OCI-LY7 (cell line): Measurements from ENCODE around the gene NDST4. TPM values are rescaled to one million over a fixed set of nuclear protein-coding genes. Genes with fewer than 3 reads are reported as not detected.

ENCODE experiments used
- BruUV-seq: library from RNA; stranded (reverse); fragments of 400-500 nt; replicated peaks from 2 replicates; lab custom pipeline; 2021; lab: Mats Ljungman, UMichigan
- CTCF ChIA-PET: fragments of 300-600 bp; sonication (Branson Sonifier 250); formaldehyde crosslinking; loops from one replicate; lab custom pipeline; 2022; ENCODE audit warnings: antibody characterized with exemption; ENCODE audit not compliant: unreplicated experiment; lab: Charles Lee
- POLR2A ChIA-PET: fragments of 300-600 bp; sonication (Branson Sonifier 250); formaldehyde crosslinking; loops from one replicate; lab custom pipeline; 2022; ENCODE audit warnings: antibody characterized with exemption; lab: Charles Lee
- DNase-seq: peaks from one replicate; pipeline ENCODE4 v3.0.0-alpha.2; 2015; ENCODE audit warnings: low spot score
- H2AFZ ChIP-seq: fragments of 200-600 bp; sonication (generic), shearing (Covaris generic); 2 replicates; pipeline ENCODE4 v1.6.1; 2014; ENCODE audit warnings: mild to moderate bottlenecking, antibody characterized with exemption, low read length, moderate library complexity
- H3K27ac ChIP-seq: fragments of 200-600 bp; sonication (generic); 2 replicates; pipeline ENCODE4 v1.5.1; 2014; ENCODE audit warnings: mixed run types, low read depth, mild to moderate bottlenecking, moderate library complexity, low read length, inconsistent platforms; ENCODE audit not compliant: poor library complexity, severe bottlenecking
- H3K36me3 ChIP-seq: fragments of 200-600 bp; sonication (generic); 2 replicates; pipeline ENCODE4 v1.6.1; 2014; ENCODE audit warnings: mild to moderate bottlenecking, antibody characterized with exemption, low read length, moderate library complexity, mixed read lengths; ENCODE audit not compliant: insufficient read depth
- H3K4me1 ChIP-seq: fragments of 200-600 bp; sonication (generic); 2 replicates; pipeline ENCODE4 v1.5.1; 2014; ENCODE audit warnings: mild to moderate bottlenecking, low read length; ENCODE audit not compliant: insufficient read depth, poor library complexity, severe bottlenecking
- H3K4me2 ChIP-seq: fragments of 200-600 bp; sonication (generic); 2 replicates; pipeline ENCODE4 v1.6.1; 2014; ENCODE audit warnings: mild to moderate bottlenecking, low read length
- H3K4me3 ChIP-seq: fragments of 200-600 bp; sonication (generic); 2 replicates; pipeline ENCODE4 v1.5.1; 2014; ENCODE audit warnings: mild to moderate bottlenecking, low read depth, low read length; ENCODE audit not compliant: poor library complexity, severe bottlenecking
- H3K79me2 ChIP-seq: fragments of 200-600 bp; sonication (generic); 2 replicates; pipeline ENCODE4 v1.6.1; 2016; ENCODE audit warnings: low read depth, mild to moderate bottlenecking, low read length, moderate library complexity, mixed read lengths; ENCODE audit not compliant: insufficient read depth
- H3K9me2 ChIP-seq: fragments of 200-600 bp; sonication (generic); 2 replicates; pipeline ENCODE4 v1.6.1; 2016; ENCODE audit warnings: mild to moderate bottlenecking, low read length, mixed read lengths; ENCODE audit not compliant: insufficient read depth
- H3K9me3 ChIP-seq: fragments of 200-600 bp; sonication (generic); 2 replicates; pipeline ENCODE4 v1.6.1; 2014; ENCODE audit warnings: mild to moderate bottlenecking, mixed run types, low read length, mixed read lengths
- H4K20me1 ChIP-seq: fragments of 200-600 bp; sonication (generic); 2 replicates; pipeline ENCODE4 v1.6.1; 2014; ENCODE audit warnings: mild to moderate bottlenecking, antibody characterized with exemption, low read length, moderate library complexity, mixed read lengths; ENCODE audit not compliant: insufficient read depth
- EZH2phosphoT487 ChIP-seq: fragments of 200-600 bp; sonication (generic); IDR thresholded peaks from 2 replicates; pipeline ENCODE4 v1.6.1; 2018; ENCODE audit warnings: low read depth, borderline replicate concordance, mild to moderate bottlenecking, mixed run types, antibody characterized with exemption, low read length, moderate library complexity, mixed read lengths
- intact Hi-C: fragments of 100-400 bp; cut with micrococcal nuclease; formaldehyde crosslinking; loops from one replicate; pipeline ENCODE4 v1.10.0; 2022; ENCODE audit not compliant: unreplicated experiment
- total RNA-seq, 2 experiments: library from RNA; depleted of rRNA in 1 of 2; stranded (reverse); fragments of >200 nt in 1 of 2; shearing (Covaris generic) in 1 of 2; gene quantifications; 2 replicates each; pipeline ENCODE4 v1.2.3, GENCODE V29; 2014 to 2022
- TF ChIP-seq, protein P1 (sequence below): fragments of 200-600 bp; sonication (generic); conservative IDR thresholded peaks from 2 replicates; pipeline ENCODE4 v1.5.1; 2014; ENCODE audit warnings: mild to moderate bottlenecking, antibody characterized with exemption, low read length, moderate library complexity, mixed read lengths

Gene NDST4
- total RNA-seq, 2 experiments from 2014 or later: not detected

DNA sequence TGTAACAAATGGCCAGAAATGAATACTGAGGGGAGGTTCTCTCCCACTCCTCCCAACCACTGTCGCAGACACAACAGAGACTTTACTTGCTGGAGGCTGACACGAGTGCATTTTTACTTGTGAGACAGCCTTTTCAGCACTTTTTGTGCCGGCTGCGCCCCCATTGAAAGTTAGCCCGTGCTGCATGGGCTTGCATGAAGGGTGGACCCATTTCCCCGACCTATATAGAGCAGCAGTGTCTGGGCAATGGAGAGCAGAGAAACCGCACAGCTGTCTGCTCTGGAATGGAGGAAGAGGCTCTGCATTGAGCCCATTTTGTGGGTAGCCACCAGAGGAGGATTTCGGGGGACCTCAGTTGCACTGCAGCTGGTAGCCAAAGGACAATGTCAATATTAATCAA is 306.1 kb downstream of the NDST4 start:
- Histone ChIP-seq H3K4me1 (no peaks in the 10 kb centered on the region), H2AFZ (no peak overlapping the region), H3K79me2 (no peaks in the 10 kb centered on the region), H4K20me1 (no peaks in the 10 kb centered on the region), H3K9me3 (no peaks in the 10 kb centered on the region), H3K27ac (no peak overlapping the region), H3K4me2 (no peak overlapping the region), H3K36me3 (no peaks in the 10 kb centered on the region), H3K9me2 (no peaks in the 10 kb centered on the region), H3K4me3 (no peak overlapping the region)
- BruUV-seq: no TSS peak
- DNase-seq: no peak
- no peak for TF ChIP-seq EZH2phosphoT487
- TF ChIP-seq, protein P1, sequence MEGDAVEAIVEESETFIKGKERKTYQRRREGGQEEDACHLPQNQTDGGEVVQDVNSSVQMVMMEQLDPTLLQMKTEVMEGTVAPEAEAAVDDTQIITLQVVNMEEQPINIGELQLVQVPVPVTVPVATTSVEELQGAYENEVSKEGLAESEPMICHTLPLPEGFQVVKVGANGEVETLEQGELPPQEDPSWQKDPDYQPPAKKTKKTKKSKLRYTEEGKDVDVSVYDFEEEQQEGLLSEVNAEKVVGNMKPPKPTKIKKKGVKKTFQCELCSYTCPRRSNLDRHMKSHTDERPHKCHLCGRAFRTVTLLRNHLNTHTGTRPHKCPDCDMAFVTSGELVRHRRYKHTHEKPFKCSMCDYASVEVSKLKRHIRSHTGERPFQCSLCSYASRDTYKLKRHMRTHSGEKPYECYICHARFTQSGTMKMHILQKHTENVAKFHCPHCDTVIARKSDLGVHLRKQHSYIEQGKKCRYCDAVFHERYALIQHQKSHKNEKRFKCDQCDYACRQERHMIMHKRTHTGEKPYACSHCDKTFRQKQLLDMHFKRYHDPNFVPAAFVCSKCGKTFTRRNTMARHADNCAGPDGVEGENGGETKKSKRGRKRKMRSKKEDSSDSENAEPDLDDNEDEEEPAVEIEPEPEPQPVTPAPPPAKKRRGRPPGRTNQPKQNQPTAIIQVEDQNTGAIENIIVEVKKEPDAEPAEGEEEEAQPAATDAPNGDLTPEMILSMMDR: no peak
- ChIA-PET POLR2A (no interaction called here), CTCF (no interaction called here)
- intact Hi-C loops: loop anchor here (5.0 kb wide), 1 partner anchor 420 kb away; no protein-coding TSS in a partner anchor

- Histone ChIP-seq H2AFZ (no peak overlapping the region), H4K20me1 (no peaks in the 10 kb centered on the region), H3K79me2 (no peaks in the 10 kb centered on the region), H3K9me2 (no peaks in the 10 kb centered on the region), H3K4me1 (no peaks in the 10 kb centered on the region), H3K4me3 (no peak overlapping the region), H3K4me2 (no peak overlapping the region), H3K27ac (no peak overlapping the region), H3K36me3 (no peaks in the 10 kb centered on the region), H3K9me3 (no peaks in the 10 kb centered on the region)
- intact Hi-C loops: no loop called here
- no peak for DNase-seq
- POLR2A ChIA-PET: interaction anchor here (0.7 kb wide), 2 partner anchors 909 to 1500 kb away, joined by 3 read pairs; no protein-coding TSS in a partner anchor
- no TSS peak for BruUV-seq
- CTCF ChIA-PET: no interaction called here
- no peak for TF ChIP-seq EZH2phosphoT487
- TF ChIP-seq, protein P1: no peak
These were observed 321.4 kb downstream of the NDST4 start for GRCh38 chr4:114791976-114792375.

DNA sequence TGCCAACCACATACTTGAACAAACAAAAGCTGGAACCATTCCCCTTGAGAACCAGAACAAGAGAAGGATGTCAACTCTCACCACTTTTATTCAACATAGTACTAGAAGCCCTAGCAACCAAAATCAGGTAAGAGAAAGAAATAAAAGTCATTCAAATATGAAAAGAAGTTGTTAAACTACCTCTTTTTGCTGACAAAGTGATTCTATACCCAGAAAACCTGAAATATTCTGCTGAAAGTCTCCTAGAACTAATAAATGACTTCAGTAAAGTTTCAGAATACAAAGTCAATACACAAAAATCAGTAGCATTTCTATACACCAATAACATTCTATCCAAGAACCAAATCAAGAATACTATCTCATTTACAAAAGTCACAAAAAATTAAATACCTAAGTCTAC is 327.9 kb downstream of the NDST4 start:
- intact Hi-C loops: no loop called here
- no TSS peak for BruUV-seq

More for the DNA sequence above, 327.9 kb downstream of the NDST4 start:
- H3K27ac ChIP-seq: no peak overlapping the region
- POLR2A ChIA-PET: no interaction called here
- H3K4me2 ChIP-seq: no peak overlapping the region
- TF ChIP-seq EZH2phosphoT487: no peak
- TF ChIP-seq, protein P1: no peak
- H2AFZ ChIP-seq: no peak overlapping the region
- H3K4me3 ChIP-seq: no peak overlapping the region
- CTCF ChIA-PET: no interaction called here
- no peaks in the 10 kb centered on the region for H3K9me2 ChIP-seq
- DNase-seq: no peak
- no peaks in the 10 kb centered on the region for H3K36me3 ChIP-seq
- H4K20me1 ChIP-seq: no peaks in the 10 kb centered on the region
- no peaks in the 10 kb centered on the region for H3K4me1 ChIP-seq
- no peaks in the 10 kb centered on the region for H3K9me3 ChIP-seq
- no peaks in the 10 kb centered on the region for H3K79me2 ChIP-seq
